IMR-90 (cell line): ENCODE results near the gene KIFC3. TPM values are rescaled to one million over a fixed set of nuclear protein-coding genes. Genes with fewer than 3 reads are reported as not detected.

Experiments used
- ATAC-seq: fragments of 200-7000 bp; cut with Tn5 transposase; 2 replicates; pipeline ENCODE4 v1.9.1; 2020; ENCODE audit warnings: low read depth, mild to moderate bottlenecking, moderate library complexity
- BruUV-seq: library from RNA; stranded (reverse); fragments of 400-500 nt; replicated peaks from 2 replicates; lab custom pipeline; 2021; lab: Mats Ljungman, UMichigan
- CTCF ChIA-PET: fragments of 300-600 bp; formaldehyde crosslinking; extraction: SDS; loops from one replicate; lab custom pipeline; 2021; ENCODE audit warnings: antibody characterized with exemption; lab: Yijun Ruan, JAX
- POLR2A ChIA-PET: fragments of 300-600 bp; sonication (Branson Sonifier 250); formaldehyde crosslinking; loops from one replicate; lab custom pipeline; 2022; ENCODE audit warnings: antibody characterized with exemption; ENCODE audit not compliant: unreplicated experiment; lab: Charles Lee
- DNase-seq: peaks from one replicate; pipeline ENCODE4 v3.0.0; 2013
- H2AFZ ChIP-seq: replicated peaks from 2 replicates; pipeline ENCODE3; 2013; ENCODE audit warnings: low read length, mild to moderate bottlenecking; ENCODE audit not compliant: poor library complexity
- H2AK5ac ChIP-seq: 2 replicates; pipeline ENCODE4 v1.6.1; 2013; ENCODE audit warnings: low read depth, low read length, inconsistent platforms
- H2AK9ac ChIP-seq: replicated peaks from 2 replicates; pipeline ENCODE3; 2013; ENCODE audit warnings: mild to moderate bottlenecking, low read depth, low read length, moderate library complexity; ENCODE audit not compliant: poor library complexity
- H2BK120ac ChIP-seq: 2 replicates; pipeline ENCODE4 v1.6.1; 2013; ENCODE audit warnings: low read depth, low read length, inconsistent platforms
- H2BK15ac ChIP-seq: 3 replicates; pipeline ENCODE4 v1.6.1; 2013; ENCODE audit warnings: low read depth, low read length, inconsistent platforms
- H2BK20ac ChIP-seq: 2 replicates; pipeline ENCODE4 v1.6.1; 2013; ENCODE audit warnings: low read depth, mild to moderate bottlenecking, inconsistent platforms, low read length, moderate library complexity
- H2BK5ac ChIP-seq: 2 replicates; pipeline ENCODE4 v1.6.1; 2013; ENCODE audit warnings: mild to moderate bottlenecking, low read depth, low read length, inconsistent platforms; ENCODE audit not compliant: poor library complexity, severe bottlenecking
- H3K14ac ChIP-seq: replicated peaks from 2 replicates; pipeline ENCODE4 v1.6.1; 2013; ENCODE audit warnings: low read depth, low read length, inconsistent platforms
- H3K18ac ChIP-seq: 2 replicates; pipeline ENCODE4 v1.6.1; 2013; ENCODE audit warnings: low read depth, low read length, control low read depth
- H3K23ac ChIP-seq: 2 replicates; pipeline ENCODE4 v1.6.1; 2013; ENCODE audit warnings: low read depth, low read length, inconsistent platforms
- H3K27ac ChIP-seq: 2 replicates; pipeline ENCODE4 v1.5.1; 2013; ENCODE audit warnings: mild to moderate bottlenecking, control low read depth, low read length; ENCODE audit not compliant: insufficient read depth
- H3K27me3 ChIP-seq: 2 replicates; pipeline ENCODE4 v1.6.1; 2013; ENCODE audit warnings: low read length; ENCODE audit not compliant: control insufficient read depth, insufficient read depth
- H3K36me3 ChIP-seq: 2 replicates; pipeline ENCODE4 v1.6.1; 2013; ENCODE audit warnings: low read length, mixed read lengths; ENCODE audit not compliant: control insufficient read depth, insufficient read depth
- H3K4ac ChIP-seq: 2 replicates; pipeline ENCODE4 v1.6.1; 2013; ENCODE audit warnings: low read depth, low read length, inconsistent platforms
- H3K4me1 ChIP-seq: 2 replicates; pipeline ENCODE4 v1.6.1; 2013; ENCODE audit warnings: low read length, mixed read lengths; ENCODE audit not compliant: control insufficient read depth, insufficient read depth
- H3K4me2 ChIP-seq: 2 replicates; pipeline ENCODE4 v1.6.1; 2013; ENCODE audit warnings: low read depth, mild to moderate bottlenecking, control low read depth, low read length, moderate library complexity
- H3K4me3 ChIP-seq: 2 replicates; pipeline ENCODE4 v1.5.1; 2013; ENCODE audit warnings: low read depth, mild to moderate bottlenecking, control low read depth, low read length, moderate library complexity; ENCODE audit not compliant: insufficient read depth
- H3K56ac ChIP-seq: 2 replicates; pipeline ENCODE4 v1.6.1; 2013; ENCODE audit warnings: low read length, inconsistent platforms; ENCODE audit not compliant: insufficient read depth; ENCODE audit errors: extremely low read depth
- H3K79me1 ChIP-seq, 2 experiments: 2 replicates each; pipeline ENCODE4 v1.6.1; 2013; ENCODE audit warnings: low read length in 2 of 2, inconsistent platforms in 1 of 2, low read depth in 1 of 2
- H3K9ac ChIP-seq: 2 replicates; pipeline ENCODE4 v1.6.1; 2013; ENCODE audit warnings: low read depth, low read length, control low read depth
- H3K9me1 ChIP-seq: 2 replicates; pipeline ENCODE4 v1.6.1; 2013; ENCODE audit warnings: low read length, inconsistent platforms; ENCODE audit not compliant: insufficient read depth
- H3K9me3 ChIP-seq: 2 replicates; pipeline ENCODE4 v1.6.1; 2013; ENCODE audit warnings: low read length; ENCODE audit not compliant: control insufficient read depth, insufficient read depth
- H4K20me1 ChIP-seq: 2 replicates; pipeline ENCODE4 v1.6.1; 2013; ENCODE audit warnings: low read length, inconsistent platforms; ENCODE audit not compliant: insufficient read depth
- H4K5ac ChIP-seq: 2 replicates; pipeline ENCODE4 v1.6.1; 2013; ENCODE audit warnings: mild to moderate bottlenecking, low read depth, low read length, control low read depth
- H4K8ac ChIP-seq, 2 experiments: 2 replicates each; pipeline ENCODE4 v1.6.1; 2013; ENCODE audit warnings: low read depth in 2 of 2, low read length in 2 of 2, control low read depth in 1 of 2, inconsistent platforms in 1 of 2
- H4K91ac ChIP-seq: 2 replicates; pipeline ENCODE4 v1.6.1; 2013; ENCODE audit warnings: low read depth, low read length, inconsistent platforms; ENCODE audit not compliant: insufficient read depth
- BHLHE40 ChIP-seq: fragments of 150-350 bp; IDR thresholded peaks from 2 replicates; pipeline ENCODE4 v1.6.1; 2016; ENCODE audit warnings: mild to moderate bottlenecking, low read depth, low read length
- CEBPB ChIP-seq: IDR thresholded peaks from 2 replicates; pipeline ENCODE4 v1.6.1; 2012; ENCODE audit warnings: low read depth, low read length, improper control_type of control experiment
- FOS ChIP-seq: fragments of 150-350 bp; IDR thresholded peaks from 2 replicates; pipeline ENCODE4 v1.6.1; 2016; ENCODE audit warnings: low read depth, low read length
- MAFK ChIP-seq: IDR thresholded peaks from 2 replicates; pipeline ENCODE4 v1.6.1; 2012; ENCODE audit warnings: low read depth, low read length, improper control_type of control experiment
- MXI1 ChIP-seq: IDR thresholded peaks from 2 replicates; pipeline ENCODE4 v1.6.1; 2012; ENCODE audit warnings: low read depth, mild to moderate bottlenecking, low read length, moderate library complexity, borderline replicate concordance
- NFE2L2 ChIP-seq: fragments of 150-350 bp; IDR thresholded peaks from 2 replicates; pipeline ENCODE4 v1.6.1; 2016; ENCODE audit warnings: low read depth, mild to moderate bottlenecking, low read length
- POLR2A ChIP-seq: IDR thresholded peaks from 2 replicates; pipeline ENCODE4 v1.6.1; 2012; ENCODE audit warnings: mild to moderate bottlenecking, low read depth, low read length
- RAD21 ChIP-seq: IDR thresholded peaks from 2 replicates; pipeline ENCODE4 v1.6.1; 2012; ENCODE audit warnings: low read length, improper control_type of control experiment
- RCOR1 ChIP-seq: IDR thresholded peaks from 2 replicates; pipeline ENCODE4 v1.6.1; 2012; ENCODE audit warnings: mild to moderate bottlenecking, low read length, improper control_type of control experiment; ENCODE audit not compliant: insufficient replicate concordance
- SMC3 ChIP-seq: fragments of 150-350 bp; IDR thresholded peaks from 2 replicates; pipeline ENCODE4 v1.6.1; 2016; ENCODE audit warnings: low read depth, mild to moderate bottlenecking, antibody characterized with exemption, low read length, moderate library complexity
- WGBS, 2 experiments: methylation state at CpG; one replicate each; pipeline versions ENCODE4 v1.1.5 to v1.1.7; 2013; ENCODE audit warnings: missing lambda C conversion rate in 2 of 2; ENCODE audit not compliant: insufficient read length in 1 of 2; ENCODE audit errors: extremely low coverage in 2 of 2; 5-methylcytosine and 5-hydroxymethylcytosine counted together
- dilution Hi-C: fragments of 300-500 bp; cut with HindIII; formaldehyde crosslinking; loops from one replicate; pipeline ENCODE4 v1.14.3; 2018; ENCODE audit warnings: low sequenced_read_pairs; ENCODE audit not compliant: unreplicated experiment
- in situ Hi-C: fragments of 300-500 bp; cut with MboI; formaldehyde crosslinking; loops from 3 replicates; pipeline ENCODE4 v1.14.3; 2019; ENCODE audit warnings: low sequenced_read_pairs, inconsistent platforms, mixed read lengths
- intact Hi-C: fragments of 100-400 bp; cut with micrococcal nuclease; formaldehyde crosslinking; loops from 2 replicates; pipeline ENCODE4 v1.10.0; 2022
- polyA plus RNA-seq, 3 experiments: library from polyadenylated mRNA; depleted of rRNA; stranded (reverse); fragments of >200 nt; gene quantifications; 2 replicates each; pipeline ENCODE4 v1.2.3, GENCODE V29; 2012; ENCODE audit warnings: low replicate concordance in 1 of 3
- total RNA-seq: library from RNA; depleted of rRNA; stranded (reverse); fragments of >200 nt; gene quantifications from 2 replicates; pipeline ENCODE4 v1.2.3, GENCODE V29; 2012
- TF ChIP-seq, protein P1 (sequence below): fragments of 150-350 bp; IDR thresholded peaks from 2 replicates; pipeline ENCODE4 v1.6.1; 2016; ENCODE audit warnings: low read depth, mild to moderate bottlenecking, low read length, moderate library complexity, borderline replicate concordance
- TF ChIP-seq, protein P2 (sequence below): conservative IDR thresholded peaks from 2 replicates; pipeline ENCODE4 v1.5.1; 2012; ENCODE audit warnings: mild to moderate bottlenecking, low read depth, low read length, improper control_type of control experiment
- TF ChIP-seq, protein P3 (sequence below): fragments of 150-350 bp; IDR thresholded peaks from 2 replicates; pipeline ENCODE4 v1.6.1; 2017; ENCODE audit warnings: mild to moderate bottlenecking, antibody characterized with exemption, low read length, low read depth

The KIFC3 gene
- total and polyA plus RNA-seq, 2 of the 4 experiments (the other 2 are of a cell fraction) = 48.6 to 62.5 TPM

DNA sequence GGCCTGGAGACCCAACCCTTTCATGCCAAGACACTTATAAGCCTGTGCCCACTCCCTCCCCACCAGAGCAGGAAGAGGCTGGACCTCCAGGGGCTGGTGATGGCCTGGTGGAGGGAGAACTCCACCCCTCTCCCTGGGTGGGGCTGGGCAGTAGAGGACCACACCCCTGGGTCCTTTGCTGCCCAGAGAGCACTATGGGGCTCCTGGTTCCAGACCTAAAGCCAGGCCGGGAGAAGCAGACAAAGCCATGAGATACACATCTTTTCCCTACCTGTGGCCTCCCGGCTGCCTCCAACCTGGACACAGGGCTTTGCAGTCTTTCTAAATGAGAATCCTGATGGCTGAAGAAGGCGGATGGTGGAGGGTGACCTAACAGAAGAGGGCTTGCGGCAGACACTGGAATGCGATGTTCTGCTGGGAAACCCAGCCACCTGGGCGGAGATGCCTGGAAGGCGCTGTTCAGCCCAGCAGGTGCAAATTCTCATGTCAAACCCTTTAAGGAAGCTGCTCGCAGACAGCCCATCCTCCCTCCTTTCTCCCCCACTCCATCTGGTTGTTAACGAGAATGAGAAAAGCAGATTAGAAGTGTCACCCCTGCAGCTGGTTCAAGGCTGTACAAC, 43.9 kb upstream of the KIFC3 start:
- no peak overlapping the region for H3K4me3 ChIP-seq
- intact Hi-C loops = no loop called here
- H3K4me1 ChIP-seq = peaks cover 7% of the 10 kb centered on the region; the same call in 1 of the 2 replicates
- no peak overlapping the region for H3K27ac ChIP-seq
- H4K5ac ChIP-seq = no peak overlapping the region
- H3K18ac ChIP-seq = no peak overlapping the region
- ChIA-PET POLR2A (no interaction called here), CTCF (no interaction called here)
- H3K36me3 ChIP-seq = no peaks in the 10 kb centered on the region
- no peak overlapping the region for H2BK120ac ChIP-seq
- H2AK9ac ChIP-seq = no peak overlapping the region
- 20% methylated on average over 1 of the region's 9 CpGs; no CpG with 5 or more reads in 1 of the 2 experiments for WGBS, 2 experiments
- no TSS peak for BruUV-seq
- dilution Hi-C loops = no loop called here
- H2AK5ac ChIP-seq = no peak overlapping the region
- ATAC-seq = no peak
- no peak overlapping the region for H3K4ac ChIP-seq
- H3K4me2 ChIP-seq = no peak overlapping the region
- H3K79me1 ChIP-seq = no peaks in the 10 kb centered on the region
- H2AFZ ChIP-seq = no peak overlapping the region
- no peak overlapping the region for H4K8ac ChIP-seq
- H2BK15ac ChIP-seq = no peak overlapping the region
- H3K9ac ChIP-seq = no peak overlapping the region
- in situ Hi-C loops = no loop called here
- H2BK5ac ChIP-seq = no peak overlapping the region
- H3K14ac ChIP-seq = no peak overlapping the region
- no peak for DNase-seq
- no peak overlapping the region for H4K91ac ChIP-seq
- H2BK20ac ChIP-seq = no peak overlapping the region
- no peaks in the 10 kb centered on the region for H3K9me1 ChIP-seq
- H3K9me3 ChIP-seq = no peaks in the 10 kb centered on the region
- H3K56ac ChIP-seq = no peak overlapping the region
- H4K20me1 ChIP-seq = no peaks in the 10 kb centered on the region
- TF ChIP-seq, protein P1, sequence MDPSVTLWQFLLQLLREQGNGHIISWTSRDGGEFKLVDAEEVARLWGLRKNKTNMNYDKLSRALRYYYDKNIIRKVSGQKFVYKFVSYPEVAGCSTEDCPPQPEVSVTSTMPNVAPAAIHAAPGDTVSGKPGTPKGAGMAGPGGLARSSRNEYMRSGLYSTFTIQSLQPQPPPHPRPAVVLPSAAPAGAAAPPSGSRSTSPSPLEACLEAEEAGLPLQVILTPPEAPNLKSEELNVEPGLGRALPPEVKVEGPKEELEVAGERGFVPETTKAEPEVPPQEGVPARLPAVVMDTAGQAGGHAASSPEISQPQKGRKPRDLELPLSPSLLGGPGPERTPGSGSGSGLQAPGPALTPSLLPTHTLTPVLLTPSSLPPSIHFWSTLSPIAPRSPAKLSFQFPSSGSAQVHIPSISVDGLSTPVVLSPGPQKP = no peak
- TF ChIP-seq CEBPB = no peak
- no peak for TF ChIP-seq SMC3
- TF ChIP-seq RAD21 = no peak
- TF ChIP-seq, protein P2, sequence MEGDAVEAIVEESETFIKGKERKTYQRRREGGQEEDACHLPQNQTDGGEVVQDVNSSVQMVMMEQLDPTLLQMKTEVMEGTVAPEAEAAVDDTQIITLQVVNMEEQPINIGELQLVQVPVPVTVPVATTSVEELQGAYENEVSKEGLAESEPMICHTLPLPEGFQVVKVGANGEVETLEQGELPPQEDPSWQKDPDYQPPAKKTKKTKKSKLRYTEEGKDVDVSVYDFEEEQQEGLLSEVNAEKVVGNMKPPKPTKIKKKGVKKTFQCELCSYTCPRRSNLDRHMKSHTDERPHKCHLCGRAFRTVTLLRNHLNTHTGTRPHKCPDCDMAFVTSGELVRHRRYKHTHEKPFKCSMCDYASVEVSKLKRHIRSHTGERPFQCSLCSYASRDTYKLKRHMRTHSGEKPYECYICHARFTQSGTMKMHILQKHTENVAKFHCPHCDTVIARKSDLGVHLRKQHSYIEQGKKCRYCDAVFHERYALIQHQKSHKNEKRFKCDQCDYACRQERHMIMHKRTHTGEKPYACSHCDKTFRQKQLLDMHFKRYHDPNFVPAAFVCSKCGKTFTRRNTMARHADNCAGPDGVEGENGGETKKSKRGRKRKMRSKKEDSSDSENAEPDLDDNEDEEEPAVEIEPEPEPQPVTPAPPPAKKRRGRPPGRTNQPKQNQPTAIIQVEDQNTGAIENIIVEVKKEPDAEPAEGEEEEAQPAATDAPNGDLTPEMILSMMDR = no peak
- no peak for TF ChIP-seq MXI1
- no peak for TF ChIP-seq FOS
- no peak for TF ChIP-seq BHLHE40
- no peak for TF ChIP-seq RCOR1
- TF ChIP-seq POLR2A = no peak
- TF ChIP-seq, protein P3, sequence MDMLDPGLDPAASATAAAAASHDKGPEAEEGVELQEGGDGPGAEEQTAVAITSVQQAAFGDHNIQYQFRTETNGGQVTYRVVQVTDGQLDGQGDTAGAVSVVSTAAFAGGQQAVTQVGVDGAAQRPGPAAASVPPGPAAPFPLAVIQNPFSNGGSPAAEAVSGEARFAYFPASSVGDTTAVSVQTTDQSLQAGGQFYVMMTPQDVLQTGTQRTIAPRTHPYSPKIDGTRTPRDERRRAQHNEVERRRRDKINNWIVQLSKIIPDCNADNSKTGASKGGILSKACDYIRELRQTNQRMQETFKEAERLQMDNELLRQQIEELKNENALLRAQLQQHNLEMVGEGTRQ = no peak
- TF ChIP-seq NFE2L2 = no peak
- no peak for TF ChIP-seq MAFK
- peaks cover 20% of the 10 kb centered on the region for H3K27me3 ChIP-seq
- no peak overlapping the region for H3K23ac ChIP-seq
